ENCODE measurements around the gene IL17RB.

DNA sequence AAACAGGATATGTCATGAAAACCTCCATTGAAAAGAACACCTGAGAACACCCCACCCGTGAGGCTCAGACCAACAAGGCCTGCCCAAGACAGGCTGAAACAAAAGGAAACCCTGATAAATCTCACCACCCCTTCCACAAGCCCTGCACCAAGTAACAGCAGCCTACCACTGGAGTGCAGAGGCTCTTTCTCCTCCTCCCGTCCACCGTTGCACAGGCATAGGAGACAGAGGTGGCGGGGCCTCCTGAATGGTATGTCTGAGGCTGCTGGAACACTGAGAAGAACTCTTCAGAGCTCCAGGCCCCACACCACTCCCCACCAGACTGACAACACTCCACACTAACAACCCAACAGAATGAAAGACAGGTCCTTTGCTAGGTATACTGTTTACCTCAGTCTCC, 21.6 kb upstream of the IL17RB start:
- TF ChIP-seq, protein P1, sequence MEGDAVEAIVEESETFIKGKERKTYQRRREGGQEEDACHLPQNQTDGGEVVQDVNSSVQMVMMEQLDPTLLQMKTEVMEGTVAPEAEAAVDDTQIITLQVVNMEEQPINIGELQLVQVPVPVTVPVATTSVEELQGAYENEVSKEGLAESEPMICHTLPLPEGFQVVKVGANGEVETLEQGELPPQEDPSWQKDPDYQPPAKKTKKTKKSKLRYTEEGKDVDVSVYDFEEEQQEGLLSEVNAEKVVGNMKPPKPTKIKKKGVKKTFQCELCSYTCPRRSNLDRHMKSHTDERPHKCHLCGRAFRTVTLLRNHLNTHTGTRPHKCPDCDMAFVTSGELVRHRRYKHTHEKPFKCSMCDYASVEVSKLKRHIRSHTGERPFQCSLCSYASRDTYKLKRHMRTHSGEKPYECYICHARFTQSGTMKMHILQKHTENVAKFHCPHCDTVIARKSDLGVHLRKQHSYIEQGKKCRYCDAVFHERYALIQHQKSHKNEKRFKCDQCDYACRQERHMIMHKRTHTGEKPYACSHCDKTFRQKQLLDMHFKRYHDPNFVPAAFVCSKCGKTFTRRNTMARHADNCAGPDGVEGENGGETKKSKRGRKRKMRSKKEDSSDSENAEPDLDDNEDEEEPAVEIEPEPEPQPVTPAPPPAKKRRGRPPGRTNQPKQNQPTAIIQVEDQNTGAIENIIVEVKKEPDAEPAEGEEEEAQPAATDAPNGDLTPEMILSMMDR (IDR thresholded peaks at IDR 0.05), result no peak
- no peak for TF ChIP-seq EZH2 (IDR thresholded peaks at IDR 0.05; ENCODE audit: borderline replicate concordance, insufficient read depth, low read depth, low read length, poor library complexity, severe bottlenecking)

All from B cell (primary cell).